Epithelial cell of proximal tubule (primary cell): ENCODE results near the gene UNC13D. TPM values are rescaled to one million over a fixed set of nuclear protein-coding genes. Genes with fewer than 3 reads are reported as not detected.
A peak's percentile ranks its signal among the peaks of the same experiment; 100 is the strongest.

Experiments used
- DNase-seq: peaks from one replicate; pipeline ENCODE4 v3.0.0-alpha.2; 2011; ENCODE audit warnings: low read depth
- H3K4me3 ChIP-seq: 2 replicates; pipeline ENCODE4 v1.5.1; 2011; ENCODE audit warnings: low read depth, mild to moderate bottlenecking, low read length
- CTCF ChIP-seq: conservative IDR thresholded peaks from 2 replicates; pipeline ENCODE4 v1.5.1; 2012; ENCODE audit warnings: low read depth, mild to moderate bottlenecking, low read length
- total RNA-seq: library from RNA; depleted of rRNA; stranded (reverse); fragments of >200 nt; gene quantifications from 2 replicates; pipeline ENCODE4 v1.2.3, GENCODE V29; 2015

UNC13D gene
- total RNA-seq, 1 donor from 2014 or later = 9.2 TPM

GRCh38 chr17:75845933-75846691 lies 1.9 kb upstream of the UNC13D start:
- H3K4me3 ChIP-seq = no peak overlapping the region
- no peak for TF ChIP-seq CTCF
- DNase-seq = no peak

GRCh38 chr17:75845058-75845711 lies 981 bp upstream of the UNC13D start:
- TF ChIP-seq CTCF = peak; percentile 72
- H3K4me3 ChIP-seq = no peak overlapping the region
- no peak for DNase-seq

GRCh38 chr17:75844530-75845057 lies 390 bp upstream of the UNC13D start:
- DNase-seq = no peak
- TF ChIP-seq CTCF = no peak
- H3K4me3 ChIP-seq = no peak overlapping the region

- DNase-seq = no peak
- H3K4me3 ChIP-seq = no peak overlapping the region
Observed at GRCh38 chr17:75842963-75843576, 1.1 kb downstream of the UNC13D start.

GRCh38 chr17:75842411-75842810 lies 1.8 kb downstream of the UNC13D start:
- no peak for TF ChIP-seq CTCF
- no peak overlapping the region for H3K4me3 ChIP-seq
- DNase-seq = no peak

More at GRCh38 chr17:75842963-75843576, 1.1 kb downstream of the UNC13D start:
- TF ChIP-seq CTCF = no peak

GRCh38 chr17:75840799-75841164 lies 3.4 kb downstream of the UNC13D start:
- no peak overlapping the region for H3K4me3 ChIP-seq
- no peak for TF ChIP-seq CTCF
- DNase-seq = no peak
